Cerebellar cortex (tissue), 1 donor: ENCODE measurements around the gene APBA2.
A peak's percentile ranks its signal among the peaks of the same experiment; 100 is the strongest.

Experiments used
- DNase-seq: peaks from one replicate; pipeline ENCODE4 v3.0.0-alpha.2; 2015; ENCODE audit warnings: low spot score

APBA2 gene

GRCh38 chr15:28957606-28958498 lies 72.1 kb downstream of the APBA2 start:
- DNase-seq: no peak

GRCh38 chr15:28959326-28959725 lies 73.6 kb downstream of the APBA2 start:
- DNase-seq: no peak

- no peak for DNase-seq
These were observed 75.2 kb downstream of the APBA2 start for GRCh38 chr15:28960979-28961378.

DNA sequence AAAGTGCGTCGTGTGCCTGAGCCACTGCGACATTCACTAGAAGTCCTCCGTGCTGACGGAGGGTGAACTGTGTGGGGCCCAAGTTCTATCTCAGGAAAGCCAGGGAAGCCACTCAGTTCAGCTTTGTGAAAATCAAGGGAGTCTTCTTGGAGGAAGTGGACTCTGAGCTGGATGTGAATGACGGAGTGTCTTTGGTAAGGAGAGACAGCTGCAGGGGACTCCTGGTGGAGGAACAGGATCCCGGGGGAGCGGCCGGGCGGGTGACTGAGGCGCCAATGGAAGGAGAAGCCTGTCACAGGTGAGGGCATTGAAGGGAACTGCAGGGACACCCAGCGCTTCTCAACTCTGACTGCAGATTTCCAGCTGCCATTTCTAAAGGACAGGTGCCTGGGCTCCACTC lies 75.6 kb downstream of the APBA2 start:
- no peak for DNase-seq

DNA sequence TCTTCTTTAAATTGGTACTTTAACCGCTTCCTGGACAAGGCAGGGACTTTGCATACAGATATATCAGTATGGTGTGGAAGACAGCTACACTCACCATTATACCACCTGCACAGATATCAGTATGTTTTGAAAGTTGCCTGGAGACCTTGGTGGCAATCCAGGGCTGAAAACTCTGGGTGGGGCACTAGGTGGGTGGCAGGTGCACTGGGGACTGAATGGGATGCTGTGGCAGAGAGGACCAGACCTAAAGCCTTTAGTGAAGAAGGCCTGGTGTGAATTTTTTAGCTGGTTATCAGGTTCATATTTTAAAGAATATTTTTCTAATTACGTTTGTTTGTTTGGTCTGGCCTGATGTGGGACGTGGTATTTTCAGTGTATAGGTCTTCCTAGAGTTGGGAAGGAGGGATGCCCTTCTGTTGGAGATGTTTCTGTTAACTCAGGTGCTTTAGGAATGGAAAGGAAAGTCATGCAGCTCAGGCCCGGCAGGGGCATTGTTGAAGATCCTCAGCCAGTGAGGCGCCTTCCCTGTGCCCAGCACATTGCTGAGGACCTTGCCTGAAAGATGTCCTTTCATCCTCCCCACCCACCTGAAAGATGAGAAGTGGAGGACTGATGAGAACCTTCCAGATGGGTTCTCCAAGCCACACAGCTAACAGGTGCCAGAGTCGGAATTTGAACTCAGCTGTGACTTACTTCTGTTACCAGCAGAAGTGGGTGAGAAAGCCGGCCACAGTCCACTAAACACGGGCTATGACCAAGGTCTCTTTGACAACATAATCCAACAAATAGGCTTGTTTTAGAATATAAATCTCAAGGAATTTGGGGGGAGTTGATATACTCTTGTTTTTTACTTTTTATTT lies 77.3 kb downstream of the APBA2 start:
- DNase-seq: no peak

DNA sequence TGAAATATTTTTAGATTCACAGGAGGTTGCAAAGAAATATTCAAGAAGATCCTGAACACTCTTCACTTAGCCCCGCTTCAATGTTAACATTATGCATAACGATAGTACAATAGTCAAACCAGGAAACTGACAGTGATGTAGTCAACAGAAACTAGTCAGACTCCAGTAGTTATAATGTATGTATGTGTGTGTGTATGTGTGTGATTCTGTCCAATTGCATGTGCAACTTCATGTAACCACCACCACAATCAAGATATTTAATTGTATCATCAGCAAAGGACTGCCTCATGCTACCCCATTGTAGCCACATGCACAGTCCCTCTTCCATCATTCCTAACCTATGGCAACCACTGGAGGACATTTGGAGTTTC lies 77.9 kb downstream of the APBA2 start:
- no peak for DNase-seq

- DNase-seq: no peak
These were observed 78.3 kb downstream of the APBA2 start for GRCh38 chr15:28964098-28964497.

DNA sequence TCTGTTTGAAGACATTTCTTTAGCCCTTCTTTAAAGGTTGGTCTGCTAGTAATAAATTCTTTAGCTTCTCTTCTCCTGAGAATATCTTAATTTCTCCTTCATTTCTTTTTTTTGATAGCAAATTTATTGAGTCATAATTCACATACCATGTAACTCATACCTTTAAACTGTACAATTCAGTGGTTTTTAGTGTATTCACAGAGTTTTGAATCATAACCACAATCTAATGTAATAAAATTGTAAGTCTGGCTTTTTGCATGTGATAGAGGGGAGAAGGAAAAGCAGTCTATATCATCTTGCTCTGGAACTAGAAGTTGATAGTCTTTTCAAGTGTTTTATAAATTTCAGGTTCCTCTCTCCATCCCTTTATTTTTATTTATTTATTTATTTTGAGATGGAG lies 81.3 kb downstream of the APBA2 start:
- DNase-seq: no peak

GRCh38 chr15:28967990-28968389 lies 82.2 kb downstream of the APBA2 start:
- no peak for DNase-seq

GRCh38 chr15:28969511-28970085 lies 83.8 kb downstream of the APBA2 start:
- DNase-seq: peak; percentile 85

DNA sequence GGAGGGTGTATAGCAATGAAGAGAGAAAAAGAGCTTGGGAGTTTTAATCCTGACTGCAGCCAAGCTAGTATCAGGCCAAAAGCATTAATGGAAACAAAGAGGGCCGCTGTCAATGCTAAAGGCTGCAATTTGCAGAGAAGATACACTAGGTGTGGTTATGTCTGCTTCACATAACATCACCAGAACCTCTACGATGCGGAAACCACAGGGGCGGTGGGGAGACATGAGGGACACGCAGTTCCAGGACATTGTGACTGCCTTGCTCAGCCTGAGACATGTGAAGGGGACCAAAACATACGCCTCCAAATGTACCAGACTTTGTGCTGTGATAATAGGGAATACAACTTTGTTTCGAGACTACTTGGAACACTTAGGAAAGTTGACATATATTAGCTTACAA lies 88.4 kb downstream of the APBA2 start:
- no peak for DNase-seq

DNA sequence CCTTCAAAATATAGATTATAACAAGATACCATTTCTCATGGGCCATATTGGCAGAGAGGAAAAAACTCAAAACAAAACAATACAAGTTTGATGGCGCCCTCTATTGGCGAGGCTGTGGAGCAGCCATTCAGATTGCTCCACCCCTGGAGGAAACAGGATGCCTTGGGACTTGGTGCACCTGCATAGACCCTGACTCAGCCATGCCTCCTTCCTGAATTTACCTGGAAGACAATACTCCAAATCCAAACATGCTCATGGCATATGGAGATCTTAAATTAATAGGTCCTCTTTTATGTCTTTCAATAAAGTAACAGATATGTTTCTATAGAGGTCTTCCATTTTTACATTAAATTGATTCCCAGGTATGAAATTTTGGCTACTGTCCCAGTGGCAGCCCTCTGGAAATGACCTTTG lies 90.0 kb downstream of the APBA2 start:
- peak; percentile 55 for DNase-seq

GRCh38 chr15:28977377-28978010 lies 91.7 kb downstream of the APBA2 start:
- DNase-seq: peak; percentile 86

- peak; percentile 50 for DNase-seq
These were observed 92.2 kb downstream of the APBA2 start for GRCh38 chr15:28978011-28978378.

GRCh38 chr15:28978661-28979060 lies 92.9 kb downstream of the APBA2 start:
- DNase-seq: no peak

DNA sequence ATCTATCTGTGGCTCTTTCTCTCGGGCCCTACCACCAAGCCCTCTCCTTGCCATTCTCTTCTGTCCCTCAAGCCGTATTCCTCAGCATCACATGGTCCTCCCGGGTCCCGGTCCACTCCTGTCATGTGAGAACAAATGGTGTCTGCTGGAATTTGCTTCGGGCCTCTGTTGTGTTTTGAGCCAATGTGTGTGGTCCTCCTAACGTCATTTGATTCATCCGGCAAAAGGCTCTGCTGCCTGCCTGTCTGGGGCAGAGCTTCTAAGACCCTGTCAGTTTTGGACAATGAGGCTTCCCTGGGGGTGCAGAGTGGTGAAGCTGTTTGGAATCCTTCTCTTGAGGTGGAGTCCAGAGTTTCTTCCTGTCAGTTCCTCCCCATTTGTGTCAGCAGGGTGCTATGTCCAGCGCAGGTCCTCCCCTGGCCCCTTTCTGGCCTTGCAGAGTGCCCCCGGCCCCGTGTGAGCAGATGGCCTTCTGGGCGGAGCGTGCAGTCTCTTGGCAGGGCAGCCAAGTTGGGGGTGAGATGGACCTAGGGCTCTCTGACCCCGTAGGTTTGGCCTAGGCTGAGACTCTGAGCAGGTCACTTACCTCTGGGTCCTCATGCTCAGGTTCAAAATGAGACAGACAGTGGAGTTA lies 93.6 kb downstream of the APBA2 start:
- no peak for DNase-seq

GRCh38 chr15:28980709-28981350 lies 95.1 kb downstream of the APBA2 start:
- peak; percentile 89 for DNase-seq

DNA sequence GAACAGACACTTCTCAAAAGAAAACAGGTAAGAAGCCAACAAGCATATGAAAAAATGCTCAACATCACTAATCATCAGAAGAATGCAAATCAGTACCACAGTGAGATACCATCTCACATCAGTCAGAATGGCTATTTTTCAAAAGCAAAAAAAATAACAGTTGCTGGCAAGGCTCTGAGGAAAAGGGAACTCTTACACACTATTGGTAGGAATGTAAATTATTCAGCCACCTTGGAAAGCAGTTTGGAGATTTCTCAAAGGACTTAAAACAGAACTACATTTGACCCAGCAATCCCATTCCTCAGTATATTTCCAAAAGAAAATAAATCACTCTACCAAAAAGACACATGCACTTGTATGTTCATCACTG lies 95.6 kb downstream of the APBA2 start:
- no peak for DNase-seq

DNA sequence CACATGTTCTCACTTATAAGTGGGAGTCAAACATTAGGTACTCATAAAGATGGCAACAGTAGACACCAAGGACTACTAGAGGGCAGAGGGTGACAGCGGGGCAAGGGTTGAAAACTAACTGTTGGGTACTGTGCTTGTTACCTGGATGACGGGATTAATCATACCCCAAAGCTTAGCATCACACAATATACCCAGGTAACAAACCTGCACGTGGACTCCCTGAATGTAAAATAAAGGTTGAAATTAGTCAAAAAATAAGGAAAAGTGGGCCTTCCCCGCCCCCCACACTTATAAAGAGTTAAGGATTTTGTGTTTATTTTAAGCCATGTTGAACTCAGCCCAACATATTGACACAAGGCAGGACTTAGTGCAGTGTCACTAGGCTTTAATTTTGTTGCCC lies 96.1 kb downstream of the APBA2 start:
- DNase-seq: no peak

GRCh38 chr15:28982886-28983285 lies 97.1 kb downstream of the APBA2 start:
- DNase-seq: no peak
